Measurements from ENCODE around the gene GP5.

Gene GP5

GRCh38 chr3:194418671-194419070, 19.6 kb upstream of the GP5 start:
- no peak for DNase-seq (ENCODE audit: low spot score)
- Mint-ChIP-seq H3K27me3 (ENCODE audit: low read depth) (no peaks in the 10 kb centered on the region), H3K27ac (no peak overlapping the region), H3K9me3 (no peaks in the 10 kb centered on the region), H3K36me3 (ENCODE audit: low read depth) (peaks cover 24% of the 10 kb centered on the region), H3K4me1 (ENCODE audit: low read depth) (no peaks in the 10 kb centered on the region), H3K4me3 (no peak overlapping the region)

GRCh38 chr3:194407423-194407822, 8.4 kb upstream of the GP5 start:
- H3K36me3 Mint-ChIP-seq (ENCODE audit: low read depth) = peaks cover 31% of the 10 kb centered on the region
- DNase-seq (ENCODE audit: low spot score) = peak; percentile 39
- H3K27ac Mint-ChIP-seq = no peak overlapping the region
- H3K4me1 Mint-ChIP-seq (ENCODE audit: low read depth) = peaks cover 13% of the 10 kb centered on the region
- no peaks in the 10 kb centered on the region for H3K27me3 Mint-ChIP-seq (ENCODE audit: low read depth)
- H3K4me3 Mint-ChIP-seq = no peak overlapping the region
- H3K9me3 Mint-ChIP-seq = no peaks in the 10 kb centered on the region

DNA sequence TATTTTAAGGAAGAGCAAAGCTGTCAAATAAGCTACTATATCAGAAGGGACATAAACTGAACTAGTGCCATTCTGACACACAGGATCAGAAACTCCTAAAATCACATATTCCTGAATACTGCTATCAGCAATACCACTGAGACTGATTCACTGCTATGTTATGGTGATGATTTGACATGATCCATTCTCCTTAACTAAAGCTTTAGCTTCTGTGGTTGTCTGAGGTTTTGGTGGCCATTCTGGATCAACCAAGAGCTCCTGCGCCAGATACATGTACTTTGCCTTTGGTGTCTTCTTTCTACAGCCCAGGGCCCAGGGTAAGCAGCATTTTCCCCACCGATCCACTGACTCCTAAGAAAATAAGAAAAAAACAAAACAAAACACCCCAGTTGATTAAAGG, 6.7 kb upstream of the GP5 start:
- H3K27me3 Mint-ChIP-seq (ENCODE audit: low read depth) = no peaks in the 10 kb centered on the region
- peaks cover 23% of the 10 kb centered on the region for H3K36me3 Mint-ChIP-seq (ENCODE audit: low read depth)
- H3K4me1 Mint-ChIP-seq (ENCODE audit: low read depth) = peaks cover 4% of the 10 kb centered on the region
- no peak for DNase-seq (ENCODE audit: low spot score)
- no peaks in the 10 kb centered on the region for H3K9me3 Mint-ChIP-seq
- H3K4me3 Mint-ChIP-seq = no peak overlapping the region
- no peak overlapping the region for H3K27ac Mint-ChIP-seq

DNA sequence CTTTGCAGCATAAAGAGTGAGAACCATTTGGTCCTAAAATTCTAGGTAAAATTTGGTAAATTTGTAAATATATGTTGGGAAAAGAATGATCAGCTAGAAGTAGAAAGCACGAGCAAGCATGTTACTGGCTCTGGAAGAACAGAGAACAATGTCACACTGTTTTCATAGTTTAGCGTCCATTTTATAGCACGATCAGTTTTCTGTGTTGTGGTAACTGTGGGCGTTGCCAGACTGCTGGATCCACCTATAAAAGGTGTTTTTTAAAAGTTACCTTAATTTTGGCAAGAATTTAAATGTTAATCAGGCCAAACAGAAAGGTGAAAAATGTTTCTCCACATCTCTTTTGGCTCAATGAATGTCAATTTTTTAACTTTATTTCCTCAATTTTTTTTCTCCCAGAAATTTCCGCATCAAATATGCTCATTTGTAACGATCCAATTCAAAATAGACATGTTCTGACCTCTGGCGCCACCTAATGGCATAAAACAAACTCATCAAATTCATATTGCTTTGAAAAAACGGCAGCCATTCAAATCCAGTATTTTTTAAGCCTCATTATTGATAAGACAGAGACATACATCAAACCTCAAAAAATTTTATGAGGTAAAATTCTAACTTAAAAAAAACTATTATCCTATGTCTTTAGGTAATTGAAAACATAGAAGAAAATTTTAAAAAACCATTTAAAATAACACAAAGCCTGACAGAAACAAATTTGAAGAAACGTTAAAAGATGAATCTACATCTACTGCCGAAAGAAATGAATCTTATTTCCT, 5.5 kb upstream of the GP5 start:
- Mint-ChIP-seq H3K4me3 (no peak overlapping the region), H3K27me3 (ENCODE audit: low read depth) (no peaks in the 10 kb centered on the region), H3K9me3 (no peaks in the 10 kb centered on the region), H3K4me1 (ENCODE audit: low read depth) (peaks cover 7% of the 10 kb centered on the region), H3K27ac (no peak overlapping the region), H3K36me3 (ENCODE audit: low read depth) (peaks cover 21% of the 10 kb centered on the region)
- no peak for DNase-seq (ENCODE audit: low spot score)

- DNase-seq (ENCODE audit: low spot score) = no peak
- Mint-ChIP-seq H3K27ac (no peak overlapping the region), H3K4me1 (ENCODE audit: low read depth) (peaks cover 28% of the 10 kb centered on the region), H3K27me3 (ENCODE audit: low read depth) (peaks cover 22% of the 10 kb centered on the region), H3K9me3 (no peaks in the 10 kb centered on the region), H3K36me3 (ENCODE audit: low read depth) (peaks cover 12% of the 10 kb centered on the region), H3K4me3 (no peak overlapping the region)
Measured at GRCh38 chr3:194401868-194402329, 2.8 kb upstream of the GP5 start.

DNA sequence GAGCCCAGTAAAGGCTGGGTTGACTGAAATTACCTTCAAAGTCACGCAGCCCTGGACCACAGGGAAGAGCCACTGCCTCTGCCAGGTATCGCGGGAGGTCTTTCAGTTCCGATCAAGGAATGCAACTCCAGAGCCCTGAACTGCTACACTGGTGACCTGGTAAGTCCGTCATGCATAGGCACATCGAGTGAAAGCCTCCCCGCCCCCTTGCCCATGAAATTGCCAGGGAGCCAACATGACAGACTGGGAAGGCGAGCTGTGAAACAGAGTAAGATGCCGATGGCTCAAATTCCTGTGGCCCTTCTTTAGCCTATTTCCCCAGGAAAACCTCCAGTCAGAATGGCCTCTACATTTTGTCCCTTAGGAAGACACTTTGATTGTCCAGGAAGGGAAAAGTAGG, 2.3 kb upstream of the GP5 start:
- H3K27me3 Mint-ChIP-seq (ENCODE audit: low read depth) = peaks cover 24% of the 10 kb centered on the region
- no peak overlapping the region for H3K27ac Mint-ChIP-seq
- no peak for DNase-seq (ENCODE audit: low spot score)
- peaks cover 12% of the 10 kb centered on the region for H3K36me3 Mint-ChIP-seq (ENCODE audit: low read depth)
- H3K4me3 Mint-ChIP-seq = no peak overlapping the region
- H3K9me3 Mint-ChIP-seq = no peaks in the 10 kb centered on the region
- H3K4me1 Mint-ChIP-seq (ENCODE audit: low read depth) = peaks cover 30% of the 10 kb centered on the region

DNA sequence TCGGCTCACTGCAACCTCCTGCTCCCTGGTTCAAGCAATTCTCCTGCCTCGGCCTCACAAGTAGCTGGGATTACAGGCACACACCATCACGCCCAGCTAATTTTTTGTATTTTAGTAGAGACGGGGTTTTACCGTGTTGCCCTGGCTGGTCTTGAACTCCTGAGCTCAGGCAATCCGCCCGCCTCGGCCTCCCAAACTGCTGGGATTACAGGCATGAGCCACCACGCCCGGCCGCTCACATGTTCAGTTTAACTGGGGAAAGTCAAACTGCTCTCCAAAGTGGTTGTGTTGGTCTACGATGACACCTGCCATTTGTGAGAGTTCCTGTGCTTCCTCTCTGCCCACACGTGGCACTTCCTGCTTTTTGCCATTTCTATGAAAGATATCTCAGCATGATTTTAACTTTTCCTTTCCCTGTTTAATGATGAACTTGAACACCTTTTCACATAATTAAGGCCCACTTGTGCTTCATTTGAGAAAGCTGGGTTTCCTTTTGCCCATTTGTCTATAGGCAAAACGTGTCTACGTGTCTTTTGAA, 877 bp upstream of the GP5 start:
- Mint-ChIP-seq H3K27ac (no peak overlapping the region), H3K9me3 (no peaks in the 10 kb centered on the region), H3K36me3 (ENCODE audit: low read depth) (peaks cover 4% of the 10 kb centered on the region), H3K4me1 (ENCODE audit: low read depth) (peaks cover 43% of the 10 kb centered on the region), H3K27me3 (ENCODE audit: low read depth) (peaks cover 27% of the 10 kb centered on the region), H3K4me3 (no peak overlapping the region)
- no peak for DNase-seq (ENCODE audit: low spot score)

GRCh38 chr3:194397757-194398312, 1.2 kb downstream of the GP5 start:
- peaks cover 1% of the 10 kb centered on the region for H3K36me3 Mint-ChIP-seq (ENCODE audit: low read depth)
- peak overlapping the region; percentile 86 for H3K4me3 Mint-ChIP-seq
- no peaks in the 10 kb centered on the region for H3K9me3 Mint-ChIP-seq
- peaks cover 40% of the 10 kb centered on the region for H3K4me1 Mint-ChIP-seq (ENCODE audit: low read depth)
- H3K27ac Mint-ChIP-seq = no peak overlapping the region
- H3K27me3 Mint-ChIP-seq (ENCODE audit: low read depth) = peaks cover 31% of the 10 kb centered on the region
- peak; percentile 17 for DNase-seq (ENCODE audit: low spot score)

GRCh38 chr3:194396859-194397756, 2.0 kb downstream of the GP5 start:
- Mint-ChIP-seq H3K4me1 (ENCODE audit: low read depth) (peaks cover 40% of the 10 kb centered on the region), H3K27me3 (ENCODE audit: low read depth) (peaks cover 31% of the 10 kb centered on the region)

DNA sequence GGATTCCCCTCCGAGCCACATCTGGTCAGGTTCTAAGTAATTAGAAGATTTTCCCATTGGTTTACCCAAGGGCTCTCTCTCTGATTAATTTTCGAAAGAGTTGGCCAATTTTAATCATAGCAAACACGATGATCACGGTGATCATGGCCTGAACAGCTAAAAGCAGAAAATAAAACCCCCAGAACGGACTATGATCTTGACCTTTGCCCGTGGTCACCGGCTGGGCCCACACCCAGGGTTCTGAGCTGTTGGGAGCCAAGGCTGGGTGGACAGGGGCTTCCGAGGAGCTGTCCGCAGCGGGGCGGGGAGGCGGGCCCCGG, 2.6 kb downstream of the GP5 start:
- Mint-ChIP-seq H3K4me1 (ENCODE audit: low read depth) (peaks cover 40% of the 10 kb centered on the region), H3K9me3 (no peaks in the 10 kb centered on the region), H3K27me3 (ENCODE audit: low read depth) (peaks cover 31% of the 10 kb centered on the region), H3K36me3 (ENCODE audit: low read depth) (peaks cover 1% of the 10 kb centered on the region), H3K27ac (peak overlapping the region; percentile 75), H3K4me3 (peak overlapping the region; percentile 73)
- no peak for DNase-seq (ENCODE audit: low spot score)

More at GRCh38 chr3:194396859-194397756, 2.0 kb downstream of the GP5 start:
- Mint-ChIP-seq H3K9me3 (no peaks in the 10 kb centered on the region), H3K27ac (peak overlapping the region; percentile 68), H3K4me3 (peak overlapping the region; percentile 86), H3K36me3 (ENCODE audit: low read depth) (peaks cover 1% of the 10 kb centered on the region)
- DNase-seq (ENCODE audit: low spot score) = peak; percentile 20

DNA sequence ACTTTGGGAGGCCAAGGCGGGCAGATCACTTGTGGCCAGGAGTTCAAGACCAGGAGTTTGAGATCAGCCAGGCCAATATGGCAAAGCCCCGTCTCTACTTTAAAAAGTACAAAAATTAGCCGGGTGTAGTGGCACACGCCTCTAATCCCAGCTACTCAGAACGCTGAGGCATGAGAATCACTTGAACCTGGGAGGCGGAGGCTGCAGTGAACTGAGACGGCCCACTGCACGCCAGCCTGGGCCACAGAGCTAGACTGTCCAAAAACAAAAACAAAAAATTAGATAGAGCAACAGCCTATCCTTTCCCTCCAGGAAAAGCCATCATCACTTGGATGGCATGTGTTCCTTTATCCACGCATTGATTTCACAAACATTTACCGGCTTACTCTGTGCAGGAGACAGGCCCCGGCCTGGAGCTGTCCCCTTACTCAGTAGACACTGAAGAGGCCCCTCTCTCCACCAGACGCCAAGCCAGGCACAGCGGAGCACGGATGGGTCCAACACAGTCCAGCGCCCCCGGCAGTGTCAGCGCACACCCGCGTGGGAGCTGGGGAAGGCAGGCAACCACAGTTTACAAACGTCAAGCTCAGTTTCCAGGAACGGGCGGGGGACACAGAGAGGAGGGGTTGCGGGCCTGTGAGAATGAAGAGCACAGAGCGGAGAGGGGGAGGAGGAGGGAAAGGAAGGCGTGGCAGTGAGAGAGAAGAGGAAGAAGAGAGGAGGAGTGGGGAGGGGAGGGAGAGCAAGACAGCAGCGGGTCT, 3.1 kb downstream of the GP5 start:
- H3K27me3 Mint-ChIP-seq (ENCODE audit: low read depth) = peaks cover 32% of the 10 kb centered on the region
- peak overlapping the region; percentile 75 for H3K27ac Mint-ChIP-seq
- peak; percentile 57 for DNase-seq (ENCODE audit: low spot score)

GRCh38 chr3:194395212-194395611, 3.9 kb downstream of the GP5 start:
- Mint-ChIP-seq H3K27me3 (ENCODE audit: low read depth) (peaks cover 40% of the 10 kb centered on the region), H3K4me3 (peak overlapping the region; percentile 73), H3K9me3 (peaks cover 11% of the 10 kb centered on the region), H3K27ac (no peak overlapping the region), H3K36me3 (ENCODE audit: low read depth) (peaks cover 1% of the 10 kb centered on the region), H3K4me1 (ENCODE audit: low read depth) (peaks cover 40% of the 10 kb centered on the region)
- DNase-seq (ENCODE audit: low spot score) = no peak

More for the DNA sequence above, 3.1 kb downstream of the GP5 start:
- peaks cover 1% of the 10 kb centered on the region for H3K36me3 Mint-ChIP-seq (ENCODE audit: low read depth)
- peak overlapping the region; percentile 73 for H3K4me3 Mint-ChIP-seq
- peaks cover 5% of the 10 kb centered on the region for H3K9me3 Mint-ChIP-seq
- peaks cover 40% of the 10 kb centered on the region for H3K4me1 Mint-ChIP-seq (ENCODE audit: low read depth)

DNA sequence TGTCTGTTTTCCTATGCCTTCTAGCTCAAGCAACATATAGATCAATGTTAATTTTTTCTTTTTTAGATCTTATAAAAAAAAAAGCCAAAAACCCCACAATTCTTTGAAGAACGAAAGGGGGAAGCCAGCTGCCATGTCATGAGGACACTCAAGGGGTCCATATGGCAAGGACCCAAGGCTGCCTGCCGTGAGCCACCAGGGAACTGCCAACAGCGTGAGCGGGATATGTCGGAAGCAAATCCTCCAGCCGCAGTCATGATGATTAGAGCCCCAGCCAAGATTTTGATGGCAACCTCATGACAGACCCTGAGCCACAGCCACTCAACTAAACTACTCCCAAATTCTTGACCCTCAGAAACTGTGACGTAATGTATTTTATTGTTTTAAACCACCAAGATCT, 6.5 kb downstream of the GP5 start:
- no peak overlapping the region for H3K27ac Mint-ChIP-seq
- no peak for DNase-seq (ENCODE audit: low spot score)
- peaks cover 20% of the 10 kb centered on the region for H3K4me1 Mint-ChIP-seq (ENCODE audit: low read depth)
- peaks cover 31% of the 10 kb centered on the region for H3K27me3 Mint-ChIP-seq (ENCODE audit: low read depth)
- H3K36me3 Mint-ChIP-seq (ENCODE audit: low read depth) = no peaks in the 10 kb centered on the region
- no peak overlapping the region for H3K4me3 Mint-ChIP-seq
- peaks cover 17% of the 10 kb centered on the region for H3K9me3 Mint-ChIP-seq

Data from T-helper 2 cell treated with Interferon-gamma antibody and Interleukin-4, amounts not matched to agents 5 μg/mL and 100 μg/mL, for 36 hours (primary cell).